ENCODE data around the gene XXYLT1.

- no peak for TF ChIP-seq EZH2 (IDR thresholded peaks at IDR 0.05; ENCODE audit: borderline replicate concordance, low read length)
- TF ChIP-seq CTCF (IDR thresholded peaks at IDR 0.05; ENCODE audit: low read length), result no peak
Observed at GRCh38 chr3:195140816-195141793, 129.9 kb downstream of the XXYLT1 start.
